Dendritic cell treated with granulocyte-macrophage colony-stimulating factor and Interleukin-4, amounts not matched to agents 40 ng/mL and 50 ng/mL, for 4 days (primary cell): ENCODE measurements around the gene DMAC2.
A peak's percentile ranks its signal among the peaks of the same experiment; 100 is the strongest.

Source experiments
- H3K27ac Mint-ChIP-seq: one replicate; pipeline ENCODE4 v1.8.0; 2022; ENCODE audit warnings: mild to moderate bottlenecking, mixed read lengths
- H3K27me3 Mint-ChIP-seq: one replicate; pipeline ENCODE4 v1.8.0; 2022; ENCODE audit warnings: mild to moderate bottlenecking, mixed read lengths
- H3K36me3 Mint-ChIP-seq: one replicate; pipeline ENCODE4 v1.8.0; 2022; ENCODE audit warnings: low read depth, mixed read lengths
- H3K4me1 Mint-ChIP-seq: one replicate; pipeline ENCODE4 v1.8.0; 2022; ENCODE audit warnings: low read depth, mixed read lengths
- H3K4me3 Mint-ChIP-seq: one replicate; pipeline ENCODE4 v1.8.0; 2022; ENCODE audit warnings: mild to moderate bottlenecking, moderate library complexity, mixed read lengths
- H3K9me3 Mint-ChIP-seq: one replicate; pipeline ENCODE4 v1.8.0; 2022; ENCODE audit warnings: mixed read lengths
- intact Hi-C: fragments of 100-400 bp; cut with micrococcal nuclease; formaldehyde crosslinking; loops from one replicate; pipeline ENCODE4 v1.15.0; 2022

DMAC2 gene

GRCh38 chr19:41422456-41422855 lies 17.3 kb downstream of the DMAC2 start:
- H3K27ac Mint-ChIP-seq = peak overlapping the region; percentile 87
- no peaks in the 10 kb centered on the region for H3K27me3 Mint-ChIP-seq
- peaks cover 93% of the 10 kb centered on the region for H3K36me3 Mint-ChIP-seq
- intact Hi-C loops = loop anchor here (10.0 kb wide), 1 partner anchor 68 kb away; the partner anchor contains the start of gene TGFB1
- H3K9me3 Mint-ChIP-seq = no peaks in the 10 kb centered on the region
- peaks cover 86% of the 10 kb centered on the region for H3K4me1 Mint-ChIP-seq
- H3K4me3 Mint-ChIP-seq = peak overlapping the region; percentile 10

GRCh38 chr19:41421973-41422372 lies 17.7 kb downstream of the DMAC2 start:
- peak overlapping the region; percentile 87 for H3K27ac Mint-ChIP-seq
- H3K36me3 Mint-ChIP-seq = peaks cover 95% of the 10 kb centered on the region
- no peak overlapping the region for H3K4me3 Mint-ChIP-seq
- H3K27me3 Mint-ChIP-seq = no peaks in the 10 kb centered on the region
- H3K9me3 Mint-ChIP-seq = no peaks in the 10 kb centered on the region
- intact Hi-C loops = loop anchor here (10.0 kb wide), 1 partner anchor 67 kb away; the partner anchor contains the start of gene TGFB1
- H3K4me1 Mint-ChIP-seq = peaks cover 86% of the 10 kb centered on the region

- no peaks in the 10 kb centered on the region for H3K27me3 Mint-ChIP-seq
- intact Hi-C loops = loop anchor here (10.0 kb wide), 1 partner anchor 67 kb away; the partner anchor contains the start of gene TGFB1
- H3K4me1 Mint-ChIP-seq = peaks cover 80% of the 10 kb centered on the region
- H3K9me3 Mint-ChIP-seq = no peaks in the 10 kb centered on the region
- peaks cover 95% of the 10 kb centered on the region for H3K36me3 Mint-ChIP-seq
- peak overlapping the region; percentile 87 for H3K27ac Mint-ChIP-seq
- H3K4me3 Mint-ChIP-seq = peak overlapping the region; percentile 25
Observed at GRCh38 chr19:41421314-41421713, 18.4 kb downstream of the DMAC2 start.

- H3K9me3 Mint-ChIP-seq = no peaks in the 10 kb centered on the region
- peaks cover 70% of the 10 kb centered on the region for H3K4me1 Mint-ChIP-seq
- peaks cover 95% of the 10 kb centered on the region for H3K36me3 Mint-ChIP-seq
- intact Hi-C loops = loop anchor here (10.0 kb wide), 1 partner anchor 65 kb away; the partner anchor contains the start of gene TGFB1
- peak overlapping the region; percentile 17 for H3K4me3 Mint-ChIP-seq
- H3K27ac Mint-ChIP-seq = peak overlapping the region; percentile 87
- H3K27me3 Mint-ChIP-seq = no peaks in the 10 kb centered on the region
Observed at GRCh38 chr19:41420101-41420880, 19.4 kb downstream of the DMAC2 start.

- intact Hi-C loops = no loop called here
- Mint-ChIP-seq H3K9me3 (no peaks in the 10 kb centered on the region), H3K4me3 (no peak overlapping the region), H3K27ac (no peak overlapping the region), H3K36me3 (peaks cover 95% of the 10 kb centered on the region), H3K4me1 (peaks cover 64% of the 10 kb centered on the region), H3K27me3 (no peaks in the 10 kb centered on the region)
Observed at GRCh38 chr19:41416194-41416674, 23.5 kb downstream of the DMAC2 start.

- H3K27ac Mint-ChIP-seq = no peak overlapping the region
- peaks cover 64% of the 10 kb centered on the region for H3K4me1 Mint-ChIP-seq
- peaks cover 100% of the 10 kb centered on the region for H3K36me3 Mint-ChIP-seq
- H3K27me3 Mint-ChIP-seq = no peaks in the 10 kb centered on the region
- H3K9me3 Mint-ChIP-seq = no peaks in the 10 kb centered on the region
- H3K4me3 Mint-ChIP-seq = no peak overlapping the region
- intact Hi-C loops = no loop called here
Observed at GRCh38 chr19:41415154-41415571, 24.5 kb downstream of the DMAC2 start.

- H3K27ac Mint-ChIP-seq = no peak overlapping the region
- intact Hi-C loops = no loop called here
- no peaks in the 10 kb centered on the region for H3K9me3 Mint-ChIP-seq
- no peaks in the 10 kb centered on the region for H3K27me3 Mint-ChIP-seq
- H3K36me3 Mint-ChIP-seq = peaks cover 98% of the 10 kb centered on the region
- H3K4me1 Mint-ChIP-seq = peaks cover 63% of the 10 kb centered on the region
- H3K4me3 Mint-ChIP-seq = no peak overlapping the region
Observed at GRCh38 chr19:41414461-41414860, 25.3 kb downstream of the DMAC2 start.

- intact Hi-C loops = no loop called here
- peaks cover 63% of the 10 kb centered on the region for H3K4me1 Mint-ChIP-seq
- no peak overlapping the region for H3K4me3 Mint-ChIP-seq
- H3K9me3 Mint-ChIP-seq = no peaks in the 10 kb centered on the region
- H3K27ac Mint-ChIP-seq = no peak overlapping the region
- H3K27me3 Mint-ChIP-seq = no peaks in the 10 kb centered on the region
- peaks cover 93% of the 10 kb centered on the region for H3K36me3 Mint-ChIP-seq
Observed at GRCh38 chr19:41413947-41414346, 25.8 kb downstream of the DMAC2 start.

GRCh38 chr19:41412953-41413352 lies 26.8 kb downstream of the DMAC2 start:
- H3K27ac Mint-ChIP-seq = no peak overlapping the region
- no peaks in the 10 kb centered on the region for H3K27me3 Mint-ChIP-seq
- peaks cover 62% of the 10 kb centered on the region for H3K4me1 Mint-ChIP-seq
- intact Hi-C loops = no loop called here
- H3K9me3 Mint-ChIP-seq = no peaks in the 10 kb centered on the region
- H3K36me3 Mint-ChIP-seq = peaks cover 83% of the 10 kb centered on the region
- H3K4me3 Mint-ChIP-seq = no peak overlapping the region

GRCh38 chr19:41411968-41412265 lies 27.8 kb downstream of the DMAC2 start:
- peaks cover 66% of the 10 kb centered on the region for H3K4me1 Mint-ChIP-seq
- intact Hi-C loops = no loop called here
- peaks cover 72% of the 10 kb centered on the region for H3K36me3 Mint-ChIP-seq
- H3K9me3 Mint-ChIP-seq = no peaks in the 10 kb centered on the region
- no peak overlapping the region for H3K4me3 Mint-ChIP-seq
- peak overlapping the region; percentile 44 for H3K27ac Mint-ChIP-seq
- H3K27me3 Mint-ChIP-seq = no peaks in the 10 kb centered on the region

GRCh38 chr19:41411100-41411967 lies 28.4 kb downstream of the DMAC2 start:
- H3K9me3 Mint-ChIP-seq = no peaks in the 10 kb centered on the region
- H3K36me3 Mint-ChIP-seq = peaks cover 67% of the 10 kb centered on the region
- H3K27ac Mint-ChIP-seq = peak overlapping the region; percentile 89
- H3K27me3 Mint-ChIP-seq = no peaks in the 10 kb centered on the region
- H3K4me3 Mint-ChIP-seq = no peak overlapping the region
- intact Hi-C loops = no loop called here
- H3K4me1 Mint-ChIP-seq = peaks cover 71% of the 10 kb centered on the region

- peaks cover 80% of the 10 kb centered on the region for H3K4me1 Mint-ChIP-seq
- no peaks in the 10 kb centered on the region for H3K9me3 Mint-ChIP-seq
- H3K36me3 Mint-ChIP-seq = peaks cover 58% of the 10 kb centered on the region
- H3K4me3 Mint-ChIP-seq = no peak overlapping the region
- intact Hi-C loops = no loop called here
- peak overlapping the region; percentile 89 for H3K27ac Mint-ChIP-seq
- no peaks in the 10 kb centered on the region for H3K27me3 Mint-ChIP-seq
Observed at GRCh38 chr19:41410336-41411054, 29.2 kb downstream of the DMAC2 start.

- Mint-ChIP-seq H3K4me1 (peaks cover 77% of the 10 kb centered on the region), H3K36me3 (peaks cover 46% of the 10 kb centered on the region), H3K27me3 (no peaks in the 10 kb centered on the region), H3K27ac (peak overlapping the region; percentile 89), H3K4me3 (peak overlapping the region; percentile 30), H3K9me3 (no peaks in the 10 kb centered on the region)
- intact Hi-C loops = no loop called here
Observed at GRCh38 chr19:41409288-41409687, 30.4 kb downstream of the DMAC2 start.
